Stimulated activated CD4-positive, alpha-beta T cell treated with anti-CD3 and anti-CD28 coated beads, TNF-alpha, amount 100 ng/mL, for 48 hours (primary cell): ENCODE results near the gene MLXIP.
"Not testable (repeated sequence)": the region's sequence is repeated elsewhere in the genome, so short reads cannot be mapped to it uniquely, and the experiment has no call there.

ENCODE experiments used
- DNase-seq, 3 donors: peaks; one replicate each; pipeline ENCODE4 v3.0.0-alpha.2; 2020; ENCODE audit warnings: low read depth in 3 of 3

Gene MLXIP

DNA sequence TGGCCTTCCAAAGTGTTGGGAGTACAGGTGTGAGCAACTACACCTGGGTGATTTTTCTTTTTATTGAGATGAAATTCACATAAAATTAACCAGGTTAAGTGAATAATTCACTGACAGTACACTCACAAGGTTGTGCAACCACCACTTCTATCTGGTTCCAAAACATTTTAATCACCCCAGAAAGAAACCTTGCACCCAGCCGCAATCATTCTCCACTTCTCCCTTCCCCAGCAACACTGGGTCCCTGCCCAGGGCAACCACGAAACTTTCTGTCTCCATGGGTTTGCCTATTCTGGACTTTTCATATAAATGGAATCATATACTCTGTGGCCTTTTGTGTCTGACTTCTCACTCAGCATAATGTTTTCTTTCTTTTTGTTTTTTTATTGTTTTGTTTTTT lies 26.3 kb upstream of the MLXIP start:
- no peak for DNase-seq

DNA sequence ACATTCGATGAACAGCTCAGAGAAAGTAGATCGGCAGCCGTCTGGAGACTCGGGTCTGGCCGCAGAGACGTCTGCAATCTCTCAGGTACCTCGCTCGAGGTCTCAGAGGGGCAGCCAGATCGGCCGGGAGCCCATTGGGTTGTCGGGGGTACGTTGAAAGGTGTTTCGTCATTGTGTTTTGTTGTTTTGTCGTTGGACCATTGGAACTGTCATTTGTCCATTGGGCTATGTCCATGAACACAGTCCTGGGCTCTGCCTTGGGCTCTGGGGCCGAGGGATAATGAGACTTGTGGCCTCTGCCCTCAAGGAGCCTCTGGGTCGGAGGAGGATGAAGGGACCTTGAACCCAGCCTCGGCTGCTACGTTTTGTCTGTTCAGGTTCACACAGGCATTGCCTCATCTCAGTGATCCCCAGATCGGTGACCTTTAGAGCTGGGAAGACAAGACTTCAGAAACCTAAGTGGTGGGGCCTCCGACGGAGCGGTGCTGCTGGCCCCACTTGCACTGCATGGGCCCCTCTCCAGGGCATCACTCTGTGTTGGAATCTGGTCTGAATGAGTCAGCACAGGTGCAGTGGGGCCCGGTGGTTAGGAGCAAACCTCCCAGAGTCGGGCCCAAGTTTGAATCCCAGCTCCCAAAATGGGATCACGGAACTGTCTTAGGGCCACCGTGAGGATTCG lies 23.6 kb upstream of the MLXIP start:
- DNase-seq = no peak

DNA sequence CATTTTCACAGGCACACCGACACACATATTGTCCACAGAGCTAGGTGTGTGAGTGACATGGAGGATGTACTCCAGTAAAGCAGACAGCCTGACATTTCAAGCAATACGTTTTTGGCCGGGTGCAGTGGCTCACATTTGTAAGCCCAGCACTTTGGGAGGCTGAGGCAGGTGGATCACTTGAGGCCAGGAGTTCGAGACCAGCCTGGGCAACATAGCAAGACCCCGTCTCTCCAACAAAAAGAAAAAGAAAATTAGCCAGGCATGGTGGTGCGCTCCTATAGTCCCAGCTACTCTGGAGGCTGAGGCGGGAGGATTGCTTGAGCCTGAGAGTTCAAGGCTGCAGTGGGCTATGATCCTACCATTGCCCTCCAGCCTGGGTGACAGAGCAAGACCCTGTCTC lies 22.1 kb upstream of the MLXIP start:
- DNase-seq = not testable (repeated sequence)

DNA sequence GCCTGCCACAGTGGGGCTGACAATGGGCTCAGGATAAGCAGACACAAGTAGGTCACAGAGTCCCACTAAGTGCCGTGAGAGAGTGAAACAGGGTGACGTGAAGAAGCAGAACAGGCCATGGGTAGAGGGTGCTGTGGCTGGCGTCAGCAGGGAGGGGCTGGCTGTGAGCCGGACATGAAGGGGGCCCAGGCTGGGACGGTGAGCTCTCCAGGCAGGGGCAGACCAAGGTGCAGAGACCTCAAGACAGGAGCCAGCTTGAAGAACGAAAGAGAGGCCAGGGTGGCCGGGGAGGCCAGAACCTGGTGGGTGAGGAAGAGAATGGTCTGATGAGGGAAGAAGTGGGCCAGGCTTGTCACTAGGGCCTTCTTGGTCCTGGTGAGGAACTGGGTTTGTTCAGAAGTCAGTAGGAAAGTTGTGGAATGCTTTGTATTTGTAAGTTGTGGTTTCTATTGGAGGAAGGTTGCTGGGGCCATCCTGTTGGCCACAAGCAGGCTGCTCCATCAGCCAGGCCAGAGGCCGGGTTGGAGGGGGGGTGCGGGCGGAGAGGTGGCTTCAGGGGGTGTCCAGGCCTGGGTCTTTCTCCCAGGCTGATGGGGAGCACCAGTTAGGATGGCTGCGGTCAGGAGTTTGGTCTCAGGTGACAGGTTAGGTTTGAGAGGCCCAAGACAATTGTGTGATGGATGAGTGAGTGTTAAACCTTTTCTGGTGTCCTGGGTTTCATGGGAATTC lies 21.4 kb upstream of the MLXIP start:
- no peak for DNase-seq

- no peak for DNase-seq
Measured at GRCh38 chr12:122057769-122058168, 20.8 kb upstream of the MLXIP start.

DNA sequence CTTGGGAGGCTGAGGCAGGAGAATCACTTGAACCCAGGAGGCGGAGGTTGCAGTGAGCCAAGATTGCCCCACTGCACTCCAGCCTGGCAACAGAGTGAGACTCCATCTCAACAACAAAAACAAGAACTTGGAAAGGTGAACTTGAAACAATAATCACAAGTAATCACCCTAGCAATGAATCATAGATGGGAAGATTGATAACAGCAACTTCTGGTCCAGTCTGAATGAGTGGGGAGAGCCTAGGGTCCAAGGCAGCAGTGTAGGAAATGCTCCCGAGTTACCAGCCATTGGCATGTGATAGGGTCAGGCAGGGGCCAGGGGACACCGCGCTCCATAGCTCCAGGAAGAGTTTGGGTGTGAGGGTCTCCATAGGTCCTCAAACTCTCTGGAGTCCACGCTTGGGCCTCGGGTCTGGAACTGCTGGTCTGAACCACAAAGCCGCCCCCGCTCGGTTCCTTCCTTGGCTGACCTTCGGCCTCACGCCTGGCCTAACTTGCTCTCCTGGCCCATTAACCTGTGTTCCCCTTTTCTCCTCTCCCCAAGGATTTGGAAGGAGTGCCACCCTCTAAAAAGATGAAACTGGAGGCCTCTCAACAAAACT lies 19.9 kb upstream of the MLXIP start:
- no peak for DNase-seq

DNA sequence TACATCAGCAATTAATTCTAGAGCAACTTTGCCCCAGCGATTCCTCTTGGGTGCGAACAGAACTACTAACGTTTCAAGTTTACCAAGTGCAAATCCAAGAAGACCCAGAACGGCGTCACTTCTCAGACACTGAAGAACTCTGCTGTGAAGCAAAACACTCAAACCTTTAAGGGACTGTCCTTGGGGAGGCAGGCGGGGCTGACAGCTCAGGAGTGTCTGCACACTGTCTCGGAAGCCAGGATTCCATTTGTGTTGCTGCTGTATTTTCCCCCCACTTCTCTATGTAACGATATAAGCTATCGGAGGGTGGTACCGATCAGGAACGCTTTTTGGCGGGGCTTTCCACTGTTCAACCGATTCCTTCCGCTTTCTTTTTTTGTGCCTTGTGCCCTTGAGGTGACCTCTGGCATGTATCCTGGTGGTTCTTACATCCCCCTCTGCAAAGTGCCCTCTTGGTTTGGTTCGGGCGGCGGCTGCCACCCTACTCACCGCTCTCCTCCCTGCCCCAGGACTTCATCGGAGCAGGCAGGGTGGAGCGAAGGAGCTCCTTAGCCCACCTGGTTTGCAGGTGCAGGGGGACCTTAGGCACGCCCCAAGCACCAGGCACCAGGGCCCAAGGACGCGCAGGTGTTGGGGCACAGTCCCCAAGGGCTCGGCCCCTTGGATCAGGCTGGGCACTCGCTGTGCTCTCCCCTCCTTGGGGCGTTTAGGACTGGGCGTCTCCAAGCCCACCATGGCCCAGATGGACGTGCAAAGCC lies 19.2 kb upstream of the MLXIP start:
- DNase-seq = no peak

DNA sequence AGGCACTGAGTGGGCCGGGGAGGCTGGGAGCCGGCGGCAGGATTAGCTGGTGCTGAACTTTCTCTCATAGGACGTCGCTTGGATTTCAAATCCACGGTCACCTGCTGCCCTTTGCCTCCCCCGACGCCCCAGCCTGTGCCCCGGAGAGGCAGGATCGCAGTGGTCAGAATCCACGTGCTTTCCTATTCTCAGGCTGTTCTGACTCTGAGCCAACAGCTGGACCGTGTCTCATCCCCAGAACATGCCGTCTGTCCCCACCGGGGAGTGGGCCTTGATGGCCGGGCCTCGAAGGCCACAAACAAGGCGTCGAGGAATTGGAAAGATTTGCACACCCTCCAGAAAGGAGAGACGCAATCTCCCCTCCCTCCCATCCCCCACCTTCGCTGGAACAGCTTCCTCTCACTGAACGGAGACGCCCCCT lies 18.5 kb upstream of the MLXIP start:
- DNase-seq = no peak

DNA sequence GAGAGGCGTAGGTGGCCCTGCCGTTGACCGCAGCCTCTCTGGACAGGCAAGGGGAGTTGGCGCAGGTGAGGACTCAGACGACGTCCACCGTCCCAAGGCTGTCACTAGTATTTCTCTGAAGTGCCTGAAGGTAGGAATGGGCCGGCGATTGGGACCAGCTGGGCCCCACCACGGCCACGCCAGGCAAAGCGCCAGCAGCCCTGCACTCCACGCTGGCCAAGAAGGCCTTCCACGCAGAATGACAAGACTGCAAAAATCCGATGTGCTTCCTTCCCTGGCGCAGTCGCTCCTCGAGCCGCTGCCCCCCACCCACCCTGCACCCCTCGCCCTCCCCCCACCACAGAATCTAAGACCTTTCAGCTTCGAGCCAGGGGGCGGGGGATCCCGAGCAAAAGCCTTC lies 17.3 kb upstream of the MLXIP start:
- no peak for DNase-seq

DNA sequence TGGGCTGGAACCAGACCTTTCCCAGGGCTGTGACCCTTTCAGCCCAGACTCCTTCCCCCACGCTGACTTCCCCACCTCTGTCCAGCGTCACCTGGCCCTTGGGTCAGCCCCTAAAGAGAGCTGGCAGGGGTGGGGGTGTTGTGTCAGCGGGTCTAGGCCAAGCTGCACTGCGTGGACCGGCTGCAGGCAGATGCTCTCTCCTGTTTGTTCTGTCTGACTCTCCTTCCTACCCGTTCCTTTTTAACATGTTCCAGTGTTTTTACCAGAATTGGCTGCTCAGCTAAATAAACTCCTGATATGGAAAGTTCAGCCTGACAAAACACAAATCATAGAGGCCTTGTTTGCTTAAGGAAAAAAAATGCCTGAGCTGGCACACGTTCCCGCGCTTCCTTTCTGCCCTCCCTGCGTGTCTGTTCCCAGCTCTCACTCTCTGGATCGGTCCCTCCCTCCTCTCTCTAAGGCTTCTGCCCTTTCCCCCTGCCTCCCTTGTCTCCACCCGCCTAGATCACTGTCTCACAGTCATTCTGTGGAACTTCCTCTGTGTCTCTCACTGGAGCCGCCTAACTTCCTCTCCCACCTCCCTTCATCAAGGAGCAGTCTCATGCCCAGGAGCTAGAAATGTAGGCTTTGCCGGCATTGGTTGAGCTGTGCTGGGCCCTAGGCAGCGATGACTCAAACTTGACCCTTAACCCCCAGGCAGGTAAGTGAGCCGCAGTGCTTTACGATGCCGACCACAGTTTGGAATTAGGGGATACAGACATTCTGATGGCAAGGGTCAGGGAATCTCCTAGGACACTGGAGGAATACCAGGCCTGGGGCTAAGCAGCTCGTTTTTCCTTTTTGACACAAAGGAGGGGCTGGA lies 15.5 kb upstream of the MLXIP start:
- DNase-seq = no peak

- DNase-seq = no peak
Measured at GRCh38 chr12:122063694-122064024, 14.9 kb upstream of the MLXIP start.

- DNase-seq = no peak
Measured at GRCh38 chr12:122064025-122064777, 14.4 kb upstream of the MLXIP start.

DNA sequence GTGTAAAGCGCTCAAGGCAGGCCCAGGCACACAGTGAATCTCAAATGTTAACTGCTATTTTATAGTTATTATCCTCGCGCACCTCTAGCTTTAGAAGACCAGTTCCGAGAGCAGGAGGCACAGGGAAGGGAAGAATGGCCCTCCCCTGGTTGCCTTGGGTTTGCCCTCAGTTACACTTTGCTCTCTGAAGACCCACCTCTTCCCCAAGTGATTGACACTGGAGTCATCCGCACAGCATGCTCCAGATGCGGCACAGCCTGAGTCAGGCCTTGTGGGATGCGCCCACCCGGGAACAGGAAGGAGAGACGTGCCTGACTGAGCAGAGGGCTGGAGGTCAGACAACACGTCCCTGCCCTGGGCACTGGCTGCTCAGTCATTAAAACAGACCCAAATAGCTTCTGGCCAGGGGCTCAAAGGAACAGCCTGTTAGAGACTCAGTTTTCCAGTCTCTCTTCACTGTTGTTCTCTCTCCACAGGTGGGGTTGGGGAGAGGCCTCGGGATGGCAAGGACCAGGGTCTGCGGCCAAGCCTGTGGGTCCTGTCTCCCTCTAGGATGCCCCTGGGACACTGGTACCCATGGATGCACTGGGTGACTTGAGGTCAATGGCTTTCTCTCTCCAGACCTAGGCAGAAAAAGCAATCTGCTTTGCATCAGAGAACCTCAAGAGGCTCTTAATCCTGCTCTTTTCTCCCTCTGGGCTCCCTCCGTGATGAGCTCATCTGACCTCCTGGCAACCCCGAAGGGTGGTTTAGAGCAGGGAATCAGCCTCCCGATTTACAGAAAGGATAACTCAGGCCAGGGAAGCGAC lies 13.6 kb upstream of the MLXIP start:
- no peak for DNase-seq

DNA sequence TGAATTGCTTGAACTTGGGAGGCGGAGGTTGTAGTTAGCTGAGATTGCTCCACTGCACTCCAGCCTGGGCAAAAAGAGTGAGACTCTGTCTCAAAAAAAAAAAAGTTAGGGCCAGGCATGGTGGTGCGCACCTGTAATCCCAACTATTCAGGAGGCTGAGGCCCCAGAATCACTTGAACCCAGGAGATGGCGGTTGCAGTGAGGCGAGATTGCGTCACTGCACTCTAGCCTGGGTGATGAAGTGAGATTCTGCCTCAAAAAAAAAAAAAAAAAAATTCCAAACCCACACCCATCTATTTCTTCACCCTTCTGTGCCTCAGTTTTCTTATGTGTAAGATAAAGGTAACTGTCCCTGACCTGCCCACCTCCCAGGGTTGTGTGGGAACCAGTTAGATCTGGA lies 11.0 kb upstream of the MLXIP start:
- no peak for DNase-seq

DNA sequence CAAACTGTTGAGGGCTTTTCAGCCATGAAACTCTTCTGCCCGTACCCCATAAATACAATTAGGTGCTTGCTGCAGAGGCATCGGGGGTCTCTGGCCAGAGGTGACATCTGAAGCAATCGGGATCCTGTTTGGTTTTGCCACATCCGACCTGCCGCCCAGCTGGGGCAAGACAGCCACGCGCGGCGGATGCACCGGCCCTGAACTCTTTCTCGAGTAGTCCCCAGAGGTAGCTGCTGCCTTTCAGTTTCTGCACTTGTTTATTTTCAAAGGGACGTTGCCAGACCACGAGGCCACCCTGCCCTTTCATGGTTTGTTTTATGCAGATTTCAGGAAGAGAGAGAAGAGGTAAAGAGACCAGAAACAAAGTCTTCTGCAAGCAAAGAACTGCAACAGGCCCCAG lies 10.6 kb upstream of the MLXIP start:
- DNase-seq = no peak

GRCh38 chr12:122072031-122072970 lies 6.3 kb upstream of the MLXIP start:
- no peak for DNase-seq

- no peak for DNase-seq
Measured at GRCh38 chr12:122073815-122074214, 4.7 kb upstream of the MLXIP start.

- no peak for DNase-seq
Measured at GRCh38 chr12:122076743-122077495, 1.6 kb upstream of the MLXIP start.
